UCSD-AML1 (cell line): ENCODE results near the gene IL5.
"Not testable (repeated sequence)": the region's sequence is repeated elsewhere in the genome, so short reads cannot be mapped to it uniquely, and the experiment has no call there.

Source experiments
- DNase-seq: peaks from one replicate; lab custom pipeline; 2025; ENCODE audit not compliant: unreplicated experiment; lab: John Stamatoyannopoulos, UW

IL5 gene

DNA sequence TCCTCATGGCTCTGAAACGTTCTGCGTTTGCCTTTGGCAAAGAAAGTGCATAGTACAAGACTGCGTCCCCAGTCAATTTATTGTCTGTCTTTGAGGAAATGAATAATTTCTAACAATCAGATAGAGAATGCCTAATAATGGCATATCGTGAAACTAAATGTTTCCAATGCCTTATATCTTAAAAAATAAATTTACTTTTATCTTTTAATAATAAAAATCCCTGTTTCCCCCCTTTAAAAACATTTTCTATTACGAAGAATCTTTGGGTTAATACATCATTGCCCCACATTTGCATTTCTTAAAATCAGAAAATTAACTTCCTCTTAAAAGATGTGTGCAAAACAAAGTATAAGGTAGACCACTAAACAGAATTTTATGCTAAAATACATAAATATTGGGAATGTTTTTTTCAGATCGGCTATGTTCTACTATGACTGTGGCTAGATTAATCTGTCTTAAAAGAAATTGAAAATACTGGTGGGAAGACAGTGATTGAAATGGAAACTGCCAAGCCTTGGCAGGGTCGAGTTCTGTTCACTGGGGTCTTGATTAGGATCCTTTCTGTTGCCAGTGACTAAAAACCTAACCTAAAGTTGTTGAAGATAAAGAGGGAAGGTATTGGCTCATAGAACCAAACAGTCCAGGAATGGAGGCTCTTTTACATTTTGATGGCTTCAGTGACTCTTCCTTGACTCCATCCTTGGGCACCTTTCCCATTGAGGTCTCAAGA, at the start of gene IL5:
IL5 (minus strand) TSS at position 51 of the 730 bp plus-strand sequence; CDS start at position 7, 44 bp downstream.
- no peak for DNase-seq

DNA sequence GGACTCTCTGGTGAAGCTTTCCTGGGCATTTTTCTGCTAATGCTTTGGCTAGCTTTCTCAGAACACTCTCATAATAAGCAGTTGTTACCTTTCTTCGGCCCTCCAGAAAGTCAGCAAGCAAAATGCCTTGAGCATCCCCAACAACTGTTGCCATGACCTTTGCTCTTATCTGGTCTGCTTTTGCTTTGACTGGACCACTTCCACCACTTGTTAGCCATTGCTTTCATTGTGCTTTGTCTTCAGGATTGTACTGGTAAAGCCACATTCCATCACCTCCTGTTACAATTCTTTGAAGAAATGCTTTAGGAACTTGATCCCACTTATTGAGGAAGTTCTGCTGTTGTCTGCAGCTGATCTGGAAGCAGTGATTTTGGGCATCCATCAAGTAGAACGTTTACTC, 49.2 kb upstream of the IL5 start:
- DNase-seq = no peak

GRCh38 chr5:132591145-132591544, 47.8 kb upstream of the IL5 start:
- no peak for DNase-seq

GRCh38 chr5:132589467-132589866, 46.1 kb upstream of the IL5 start:
- DNase-seq = no peak

- DNase-seq = no peak
These were observed 42.7 kb upstream of the IL5 start for GRCh38 chr5:132586063-132586462.

DNA sequence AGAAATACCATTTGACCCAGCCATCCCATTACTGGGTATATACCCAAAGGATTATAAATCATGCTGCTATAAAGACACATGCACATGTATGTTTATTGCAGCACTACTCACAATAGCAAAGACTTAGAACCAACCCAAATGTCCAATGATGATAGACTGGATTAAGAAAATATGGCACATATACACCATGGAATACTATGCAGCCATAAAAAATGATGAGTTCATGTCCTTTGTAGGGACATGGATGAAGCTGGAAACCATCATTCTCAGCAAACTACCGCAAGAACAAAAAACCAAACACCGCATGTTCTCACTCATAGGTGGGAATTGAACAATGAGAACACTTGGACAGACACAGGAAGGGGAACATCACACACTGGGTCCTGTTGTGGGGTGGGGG, 41.2 kb upstream of the IL5 start:
- DNase-seq = not testable (repeated sequence)

DNA sequence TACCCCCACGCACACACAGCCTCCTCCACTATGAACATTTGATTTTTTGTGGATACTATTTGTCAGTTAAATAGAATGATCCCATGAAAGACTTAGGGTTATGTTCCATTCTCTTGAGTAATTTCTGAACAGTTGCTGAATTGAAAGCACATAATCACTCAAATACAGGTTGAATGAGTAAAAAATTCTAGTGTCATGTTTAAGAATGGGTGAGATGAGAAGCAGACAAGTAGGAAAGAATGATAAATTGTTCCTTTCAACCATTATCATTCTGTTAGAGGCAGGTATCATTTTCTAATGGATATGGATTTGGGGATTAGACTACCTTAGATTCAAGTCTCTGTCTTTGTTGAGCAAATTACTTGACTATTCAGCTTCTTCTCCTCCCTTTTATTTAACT, 32.8 kb upstream of the IL5 start:
- no peak for DNase-seq

DNA sequence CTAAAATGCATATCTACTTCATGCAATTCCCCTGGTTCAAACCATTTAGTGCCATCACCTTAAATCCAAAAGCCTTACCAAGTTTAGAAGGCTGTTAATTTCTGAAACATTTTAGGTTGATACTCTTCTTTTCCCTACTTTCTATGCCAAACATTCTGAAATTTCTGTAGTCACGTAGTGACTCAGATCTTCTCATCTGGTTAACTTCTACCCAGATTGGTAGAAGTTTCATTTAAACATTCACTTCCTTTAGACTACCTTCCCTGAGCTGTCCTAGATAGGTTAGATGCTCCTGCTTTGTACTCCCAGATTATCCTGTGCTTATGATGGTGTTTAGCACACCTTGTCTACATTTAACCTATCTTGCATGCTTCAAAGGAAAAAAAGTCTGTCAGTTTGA, 23.3 kb upstream of the IL5 start:
- DNase-seq = no peak

DNA sequence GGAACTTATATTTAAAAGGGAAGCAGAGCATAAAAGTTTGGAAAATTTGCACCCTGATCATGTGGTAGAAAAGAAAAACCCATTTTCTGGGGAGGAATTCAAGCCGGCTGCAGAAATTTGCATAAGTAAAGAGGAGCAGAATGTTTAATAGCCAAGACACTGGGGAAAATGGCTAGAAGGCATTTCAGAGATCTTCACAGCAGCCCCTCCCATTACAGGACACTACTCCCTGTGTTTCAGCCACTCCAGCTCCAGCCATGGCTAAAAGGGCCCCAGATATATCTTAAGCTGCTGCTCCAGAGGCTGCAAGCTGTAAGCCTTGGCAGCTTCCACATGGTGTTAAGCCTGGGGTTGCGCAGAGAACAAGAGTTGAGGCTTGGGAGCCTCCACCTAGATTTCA, 21.2 kb upstream of the IL5 start:
- DNase-seq = not testable (repeated sequence)

DNA sequence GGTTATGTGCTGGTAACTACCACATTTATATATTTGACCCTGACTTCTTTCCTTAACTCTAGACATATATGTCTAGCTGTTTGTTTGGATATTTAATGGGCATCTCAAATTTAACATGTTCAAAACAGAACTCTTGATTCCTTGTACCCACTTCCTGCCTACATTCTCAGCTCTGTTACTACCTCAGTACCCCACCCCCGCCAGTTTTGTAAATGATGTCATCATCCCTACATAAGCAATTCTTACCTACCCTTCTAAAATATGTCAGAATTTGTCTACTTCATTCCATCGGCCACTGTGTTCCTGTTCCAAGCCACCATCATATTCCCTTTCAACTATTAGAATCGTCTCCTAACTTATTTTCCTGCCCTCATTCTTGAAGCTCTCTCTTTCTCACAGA, 18.3 kb upstream of the IL5 start:
- DNase-seq = no peak

GRCh38 chr5:132559383-132560060, 16.2 kb upstream of the IL5 start:
- no peak for DNase-seq

- DNase-seq = peak; percentile 41
These were observed 14.3 kb upstream of the IL5 start for GRCh38 chr5:132557478-132558172.

- peak; percentile 88 for DNase-seq
These were observed 13.6 kb upstream of the IL5 start, which contains the start of gene RAD50 for GRCh38 chr5:132556763-132557477. Gene RAD50 (plus strand): TSS chr5:132556977. CDS start chr5:132557325, 348 bp downstream.

- DNase-seq = no peak
These were observed 12.9 kb upstream of the IL5 start for GRCh38 chr5:132556153-132556762.

DNA sequence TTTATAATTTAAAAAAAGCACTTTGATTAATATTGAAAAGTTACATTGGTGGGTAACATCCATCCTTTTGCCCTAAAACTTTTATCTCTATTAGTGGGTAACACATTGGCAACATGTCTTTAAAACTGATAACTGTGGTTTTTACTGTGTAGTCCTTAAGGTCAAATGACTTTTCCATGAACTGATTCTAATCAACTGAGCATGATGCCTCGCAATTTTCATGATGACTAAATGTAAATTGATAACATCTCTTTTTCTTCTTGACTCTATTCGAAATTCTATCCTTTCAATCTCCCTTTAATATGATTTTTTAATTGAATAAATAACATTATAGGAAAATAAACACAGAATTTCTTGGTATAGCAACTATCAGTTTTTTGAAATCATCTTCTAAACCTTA, 6.3 kb upstream of the IL5 start:
- DNase-seq = no peak

DNA sequence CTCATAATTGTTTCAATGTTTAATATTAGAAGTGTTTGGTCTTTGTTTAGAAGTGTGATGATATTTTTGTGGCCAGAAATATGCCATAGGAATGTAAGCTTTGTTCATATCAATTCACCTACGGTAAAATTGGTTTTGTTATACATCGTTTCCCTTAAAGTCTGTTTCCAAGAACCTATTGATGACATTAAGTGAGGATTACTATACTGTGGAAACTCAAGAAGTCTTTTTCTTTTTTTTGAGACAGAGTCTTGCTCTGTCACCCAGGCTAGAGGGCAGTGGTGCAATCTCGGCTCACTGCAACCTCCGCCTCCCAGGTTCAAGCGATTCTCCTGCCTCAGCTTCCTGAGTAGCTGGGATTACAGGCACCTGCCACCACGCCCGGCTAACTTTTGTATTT, 5.5 kb upstream of the IL5 start:
- DNase-seq = not testable (repeated sequence)

- DNase-seq = no peak
These were observed 3.9 kb upstream of the IL5 start for GRCh38 chr5:132547269-132547668.

DNA sequence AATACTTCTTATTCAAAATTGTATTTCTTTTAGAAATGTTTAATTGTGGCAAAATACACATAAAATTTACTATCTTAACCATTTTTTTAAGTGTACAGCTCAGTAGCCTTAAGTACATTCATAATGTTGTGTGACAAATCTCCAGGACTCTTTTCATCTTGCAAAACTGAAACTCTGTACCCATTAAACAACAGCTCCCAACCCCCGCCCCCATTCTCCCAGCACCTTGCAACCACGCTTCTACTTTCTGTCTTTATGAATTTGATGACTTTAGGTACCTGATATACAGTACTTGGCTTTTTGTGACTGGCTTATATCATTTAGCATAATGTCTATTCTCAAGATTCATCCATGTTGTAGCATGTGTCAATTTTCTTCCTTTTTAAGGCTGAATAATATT, 2.8 kb upstream of the IL5 start:
- DNase-seq = no peak

DNA sequence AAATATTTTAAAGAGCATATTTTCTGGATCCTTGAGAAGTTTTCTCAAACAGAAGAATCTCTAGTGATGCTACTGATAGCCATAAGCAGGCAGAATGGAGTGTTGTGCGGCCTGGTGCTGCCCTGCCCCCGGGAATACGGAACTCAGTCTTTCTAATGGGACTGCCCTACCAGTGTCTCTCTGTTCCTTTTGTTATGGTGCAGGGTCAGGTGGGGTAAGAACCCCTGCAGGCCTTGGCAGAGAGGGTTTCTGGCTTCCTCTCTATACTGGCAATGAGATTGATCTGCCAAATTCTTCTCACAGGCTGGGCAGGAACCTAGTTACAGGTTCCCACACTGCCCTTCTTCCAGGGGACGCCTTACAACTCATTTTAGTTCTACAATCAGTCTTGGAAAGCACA, 2.6 kb downstream of the IL5 start:
- no peak for DNase-seq

GRCh38 chr5:132540149-132540548, 3.2 kb downstream of the IL5 start:
- DNase-seq = no peak

DNA sequence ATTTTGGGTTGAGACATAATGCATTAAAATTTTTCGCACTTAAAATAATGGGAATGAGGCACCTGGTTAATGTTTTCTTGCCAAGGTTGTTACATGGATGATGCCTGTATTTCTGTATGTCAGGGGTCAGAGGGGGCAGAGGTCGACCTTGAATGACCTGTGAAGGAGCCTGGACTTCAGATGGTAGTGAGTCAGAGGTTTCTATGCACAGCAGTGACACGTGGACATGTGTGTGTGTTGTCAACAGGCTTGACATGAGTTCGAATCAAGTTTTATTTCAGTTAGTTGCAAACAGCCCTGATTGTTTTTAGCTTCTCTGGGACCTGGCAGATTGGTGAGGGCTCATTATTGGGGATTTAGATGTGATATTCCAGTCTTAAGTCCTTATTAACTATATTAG, 3.6 kb downstream of the IL5 start:
- DNase-seq = no peak
